Posterior cingulate gyrus (tissue), 11 donors: ENCODE data around the gene ZNF782.
A peak's percentile ranks its signal among the peaks of the same experiment; 100 is the strongest.
"Not testable (repeated sequence)": the region's sequence is repeated elsewhere in the genome, so short reads cannot be mapped to it uniquely, and the experiment has no call there.

Experiments
- DNase-seq, 10 donors: peaks; one replicate each; pipeline versions ENCODE4 v3.0.0 to v3.0.0-alpha.2; 2020 to 2021; ENCODE audit warnings: mixed read lengths in 3 of 10
- intact Hi-C: fragments of 100-400 bp; cut with DNase I; formaldehyde crosslinking; loops from one replicate; pipeline ENCODE4 v1.15.1; 2023

Gene ZNF782

GRCh38 chr9:96856363-96857286 is 2.3 kb upstream of the ZNF782 start:
- peak; percentile 35 to 95 (median 69) for DNase-seq
- intact Hi-C loops, result loop anchor here (5.0 to 10.0 kb wide), 2 partner anchors 541 to 758 kb away; no protein-coding TSS in a partner anchor

GRCh38 chr9:96854651-96855273 is 448 bp upstream of the ZNF782 start:
- DNase-seq, result no peak
- intact Hi-C loops, result loop anchor here (5.0 to 10.0 kb wide), 2 partner anchors 543 to 760 kb away; no protein-coding TSS in a partner anchor

GRCh38 chr9:96852676-96853075 is 1.6 kb downstream of the ZNF782 start:
- intact Hi-C loops, result loop anchor here (10.0 kb wide), 1 partner anchor 762 kb away; no protein-coding TSS in a partner anchor
- no peak for DNase-seq

- no peak for DNase-seq
- intact Hi-C loops, result no loop called here
These were observed 10.3 kb downstream of the ZNF782 start for GRCh38 chr9:96844040-96844439.

- no peak for DNase-seq
- intact Hi-C loops, result no loop called here
These were observed 35.8 kb downstream of the ZNF782 start for GRCh38 chr9:96818533-96818932.

GRCh38 chr9:96817973-96818372 is 36.3 kb downstream of the ZNF782 start:
- intact Hi-C loops, result no loop called here
- no peak for DNase-seq

GRCh38 chr9:96813607-96814006 is 40.7 kb downstream of the ZNF782 start:
- intact Hi-C loops, result no loop called here
- no peak for DNase-seq

- DNase-seq, intact Hi-C loops: not testable (repeated sequence)
These were observed 55.4 kb downstream of the ZNF782 start for GRCh38 chr9:96798959-96799358.

- intact Hi-C loops, result no loop called here
- DNase-seq, result no peak
These were observed 70.3 kb downstream of the ZNF782 start for GRCh38 chr9:96784021-96784420.

GRCh38 chr9:96782235-96782634 is 72.1 kb downstream of the ZNF782 start:
- DNase-seq, result no peak
- intact Hi-C loops, result no loop called here

GRCh38 chr9:96781552-96781951 is 72.8 kb downstream of the ZNF782 start:
- intact Hi-C loops, result no loop called here
- DNase-seq, result no peak

GRCh38 chr9:96779089-96779488 is 75.2 kb downstream of the ZNF782 start:
- DNase-seq, result no peak
- intact Hi-C loops, result no loop called here

GRCh38 chr9:96777426-96777864 is 76.9 kb downstream of the ZNF782 start:
- no peak for DNase-seq
- intact Hi-C loops, result no loop called here

- no peak for DNase-seq
- intact Hi-C loops, result no loop called here
These were observed 83.2 kb downstream of the ZNF782 start for GRCh38 chr9:96771124-96771523.

- intact Hi-C loops, result no loop called here
- DNase-seq, result no peak
These were observed 84.3 kb downstream of the ZNF782 start for GRCh38 chr9:96769989-96770388.
